HFF-Myc (cell line): ENCODE results near the gene ADRM1.

ENCODE experiments used
- DNase-seq: peaks from one replicate; pipeline ENCODE4 v3.0.0-alpha.2; 2011; ENCODE audit warnings: low read depth; ENCODE audit errors: extremely low read depth
- H3K4me3 ChIP-seq: replicated peaks from 2 replicates; pipeline ENCODE4 v1.5.1; 2011; ENCODE audit warnings: low read depth, mild to moderate bottlenecking, control low read depth, low read length
- CTCF ChIP-seq: IDR thresholded peaks from 2 replicates; pipeline ENCODE4 v1.5.1; 2012; ENCODE audit warnings: mild to moderate bottlenecking, low read depth, low read length, control low read depth; ENCODE audit errors: missing control alignments

Gene ADRM1

GRCh38 chr20:62269378-62269777 lies 33.4 kb upstream of the ADRM1 start:
- no peak overlapping the region for H3K4me3 ChIP-seq
- no peak for DNase-seq
- no peak for TF ChIP-seq CTCF

- H3K4me3 ChIP-seq: no peak overlapping the region
- no peak for TF ChIP-seq CTCF
- no peak for DNase-seq
Observed at GRCh38 chr20:62269871-62270270, 32.9 kb upstream of the ADRM1 start.

- H3K4me3 ChIP-seq: no peak overlapping the region
- no peak for TF ChIP-seq CTCF
- no peak for DNase-seq
Observed at GRCh38 chr20:62272200-62272599, 30.6 kb upstream of the ADRM1 start.

GRCh38 chr20:62273416-62273815 lies 29.4 kb upstream of the ADRM1 start:
- no peak for DNase-seq
- H3K4me3 ChIP-seq: no peak overlapping the region
- TF ChIP-seq CTCF: no peak

GRCh38 chr20:62274332-62274950 lies 28.4 kb upstream of the ADRM1 start:
- TF ChIP-seq CTCF: no peak
- no peak for DNase-seq
- no peak overlapping the region for H3K4me3 ChIP-seq

- no peak for DNase-seq
- no peak for TF ChIP-seq CTCF
- no peak overlapping the region for H3K4me3 ChIP-seq
Observed at GRCh38 chr20:62275219-62275618, 27.6 kb upstream of the ADRM1 start.

- no peak for DNase-seq
- TF ChIP-seq CTCF: no peak
Observed at GRCh38 chr20:62276439-62276838, 26.4 kb upstream of the ADRM1 start.

More at GRCh38 chr20:62276439-62276838, 26.4 kb upstream of the ADRM1 start:
- H3K4me3 ChIP-seq: no peak overlapping the region
